IPS-NIHi11 (cell line): ENCODE results near the gene NTRK3.
"Not testable (repeated sequence)": the region's sequence is repeated elsewhere in the genome, so short reads cannot be mapped to it uniquely, and the experiment has no call there.

Experiments
- DNase-seq: peaks from one replicate; pipeline ENCODE4 v3.0.0; 2012; ENCODE audit warnings: mixed read lengths, low spot score

The NTRK3 gene

GRCh38 chr15:88073391-88073691, 183.2 kb downstream of the NTRK3 start:
- no peak for DNase-seq

DNA sequence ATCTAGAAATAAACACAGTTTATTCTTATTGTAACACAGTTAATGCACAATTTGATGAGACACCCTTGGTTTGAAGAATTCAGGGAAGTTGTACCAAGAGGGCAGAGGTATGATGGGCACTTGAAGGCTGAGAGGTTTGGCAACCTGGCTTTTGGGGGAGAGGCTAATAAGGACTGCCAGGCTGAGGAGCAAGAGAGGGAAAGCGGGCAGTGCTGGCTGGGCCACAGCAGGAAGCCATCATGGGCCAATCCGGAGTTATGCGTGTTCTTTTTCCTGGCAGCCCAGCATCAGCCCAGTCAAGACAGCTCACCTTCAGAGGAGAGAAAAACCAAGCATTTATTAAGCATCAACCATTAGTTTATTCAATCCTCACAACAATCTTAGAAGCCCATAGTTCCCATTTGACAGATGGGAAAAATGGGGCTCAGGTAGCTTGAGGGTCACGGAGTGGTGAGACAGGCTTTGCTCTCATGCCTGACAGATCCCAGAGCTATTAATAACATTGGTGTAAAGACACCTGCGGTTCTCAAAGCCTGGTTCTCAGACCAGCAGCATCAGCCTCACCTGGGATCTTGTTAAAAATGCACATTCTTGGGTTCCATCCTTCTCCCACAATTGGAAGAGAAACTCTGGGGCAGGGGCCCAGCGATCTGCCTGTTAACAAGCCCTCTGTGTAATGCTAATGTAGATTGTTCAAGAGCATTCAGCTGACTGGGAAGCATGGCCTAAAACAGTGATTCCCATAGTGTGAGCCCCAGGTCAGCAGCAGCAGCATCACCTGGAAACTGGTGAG, 183.7 kb downstream of the NTRK3 start:
- peak; percentile 26 for DNase-seq

DNA sequence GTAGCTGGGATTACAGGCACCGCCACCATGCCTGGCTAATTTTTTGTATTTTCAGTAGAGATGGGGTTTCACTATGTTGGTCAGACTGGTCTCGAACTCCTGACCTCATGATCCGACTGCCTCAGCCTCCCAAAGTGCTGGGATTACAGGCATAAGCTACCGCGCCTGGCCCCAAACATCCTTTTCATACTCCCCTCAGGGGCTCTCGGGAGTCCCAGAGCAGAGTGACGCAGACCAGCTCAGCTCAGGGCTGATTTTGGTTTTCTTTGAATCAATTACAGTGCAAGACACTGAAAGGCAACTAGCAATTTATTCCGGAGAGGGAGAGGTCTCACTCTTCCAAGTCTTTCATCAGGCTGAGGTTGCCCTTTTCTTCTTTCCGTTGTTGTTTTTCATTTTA, 184.4 kb downstream of the NTRK3 start:
- DNase-seq = not testable (repeated sequence)

DNA sequence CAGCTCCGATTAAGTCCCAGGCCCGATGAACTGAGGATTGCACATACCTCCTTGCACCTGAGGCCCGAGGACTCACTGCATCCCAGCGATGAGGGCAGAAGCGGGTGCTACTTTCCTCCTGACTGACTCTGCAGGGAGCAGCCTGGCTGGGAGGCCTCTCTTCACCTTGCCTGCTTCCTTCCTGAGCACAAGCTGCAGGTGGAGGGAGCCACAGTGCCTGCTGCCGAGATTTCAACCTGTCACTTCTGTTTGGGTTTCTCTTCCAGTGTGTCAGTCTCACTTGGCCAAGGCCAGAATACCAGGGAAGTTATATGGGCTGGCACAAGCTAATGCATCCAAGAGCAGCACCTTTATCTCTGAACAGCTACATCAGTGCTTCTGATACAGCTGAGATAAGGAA, 185.4 kb downstream of the NTRK3 start:
- DNase-seq = no peak

DNA sequence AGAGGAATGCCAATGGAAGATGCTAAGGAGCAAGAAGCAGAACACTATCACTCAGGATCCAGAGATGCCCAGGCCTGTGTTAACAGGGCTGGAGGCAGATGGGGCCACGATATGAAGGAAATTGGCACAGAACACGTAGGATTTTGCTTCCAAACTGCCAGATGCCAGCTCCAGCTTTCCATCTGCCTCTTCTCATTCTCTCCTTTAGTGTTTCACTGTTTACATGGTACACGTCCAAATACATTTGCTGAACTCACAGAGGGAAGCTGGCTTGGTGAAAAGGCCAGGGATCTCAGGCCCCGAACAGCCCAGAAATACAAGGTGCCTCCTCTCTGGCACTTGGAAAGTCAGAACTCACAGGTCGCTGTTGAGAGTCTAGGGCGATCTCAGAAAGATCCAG, 187.0 kb downstream of the NTRK3 start:
- DNase-seq = no peak

GRCh38 chr15:88067331-88067685, 189.2 kb downstream of the NTRK3 start:
- DNase-seq = no peak

- no peak for DNase-seq
Observed at GRCh38 chr15:88066636-88067330, 189.8 kb downstream of the NTRK3 start.

- DNase-seq = no peak
Observed at GRCh38 chr15:88061452-88061851, 195.1 kb downstream of the NTRK3 start.

DNA sequence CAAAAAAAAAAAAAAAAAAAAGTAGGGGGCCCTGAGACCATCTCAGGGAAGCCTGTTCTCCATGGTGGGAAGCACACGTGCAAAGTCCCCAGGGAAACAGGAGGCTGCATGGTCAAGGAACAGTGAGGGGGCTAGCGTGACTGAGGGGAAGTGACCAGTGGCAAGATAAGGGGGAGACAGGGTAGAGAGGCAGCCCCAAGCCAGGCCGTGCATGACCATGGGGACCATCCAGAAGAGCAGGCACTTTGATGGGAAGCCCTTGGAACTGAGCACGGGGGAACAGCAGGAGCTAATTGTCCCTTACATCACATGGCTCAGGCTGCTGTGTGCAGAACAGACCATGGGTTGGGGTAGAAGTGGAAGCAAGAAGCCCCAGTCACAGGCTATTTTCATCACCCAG, 196.2 kb downstream of the NTRK3 start:
- no peak for DNase-seq

GRCh38 chr15:88057836-88058235, 198.7 kb downstream of the NTRK3 start:
- no peak for DNase-seq

GRCh38 chr15:88049506-88049905, 207.0 kb downstream of the NTRK3 start:
- DNase-seq = no peak

DNA sequence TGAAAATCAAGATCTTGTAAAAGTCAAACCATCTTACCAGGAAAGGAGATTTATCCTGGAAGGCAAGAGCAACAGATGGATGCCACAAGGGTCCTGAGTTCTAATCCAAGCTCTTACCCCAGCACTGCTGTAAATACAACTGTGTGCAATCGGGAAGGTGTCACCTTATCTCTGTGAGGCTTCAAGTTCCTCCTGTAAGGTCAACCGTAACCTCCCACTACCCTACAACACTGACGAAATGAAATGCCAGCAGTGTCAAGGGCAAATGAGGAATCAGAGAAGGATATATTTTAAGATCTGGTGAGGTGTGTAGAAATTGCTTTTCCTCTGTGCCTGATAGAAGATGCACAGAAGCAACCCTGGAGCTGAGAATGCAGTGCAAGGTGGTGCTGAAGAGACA, 207.8 kb downstream of the NTRK3 start:
- DNase-seq = no peak

DNA sequence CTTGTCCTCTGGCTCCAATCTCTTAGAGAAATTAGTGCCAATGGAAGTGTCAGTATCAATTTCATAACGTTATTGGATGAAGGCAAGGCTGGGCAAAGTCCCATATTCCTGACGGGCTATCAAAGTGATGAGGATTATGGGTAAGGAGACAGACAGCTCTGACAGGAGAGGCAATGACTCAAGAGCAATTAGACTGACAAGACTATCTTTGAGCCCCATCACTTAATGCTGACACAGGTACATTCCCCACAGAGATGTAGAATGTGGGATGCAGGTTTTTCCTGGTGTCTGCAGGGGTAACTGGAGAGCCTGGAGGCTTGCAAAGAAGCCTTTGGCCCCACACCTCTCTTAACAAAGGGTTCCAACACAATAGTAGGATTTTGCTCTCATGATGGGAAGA, 208.3 kb downstream of the NTRK3 start:
- no peak for DNase-seq

DNA sequence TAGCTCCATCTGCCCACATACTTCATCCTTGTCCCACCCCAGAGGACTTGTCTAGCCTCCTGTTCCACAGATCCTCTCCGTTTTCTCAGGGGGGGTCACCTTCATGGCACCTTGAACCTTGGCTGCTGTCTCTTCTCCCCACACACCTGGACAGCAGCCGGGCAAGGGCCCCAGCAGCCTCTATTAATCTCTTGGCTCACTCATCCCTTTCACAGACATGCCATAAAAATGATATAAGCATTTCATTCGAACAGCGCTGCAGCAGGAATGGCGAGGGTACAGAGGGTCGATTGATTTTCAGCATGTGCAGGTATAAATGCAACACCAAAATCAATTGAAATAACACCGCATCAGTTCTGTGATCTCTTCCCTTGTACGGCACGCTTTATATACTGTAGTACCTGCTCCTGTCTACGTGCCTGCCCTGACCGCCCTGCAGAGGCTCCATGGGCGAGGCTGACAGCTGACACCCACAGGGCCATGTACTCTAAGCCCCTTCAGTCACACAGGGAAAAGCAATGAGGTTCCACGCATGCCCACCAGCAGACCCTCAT, 209.9 kb downstream of the NTRK3 start:
- no peak for DNase-seq

- DNase-seq = no peak
Observed at GRCh38 chr15:88043396-88043795, 213.1 kb downstream of the NTRK3 start.

DNA sequence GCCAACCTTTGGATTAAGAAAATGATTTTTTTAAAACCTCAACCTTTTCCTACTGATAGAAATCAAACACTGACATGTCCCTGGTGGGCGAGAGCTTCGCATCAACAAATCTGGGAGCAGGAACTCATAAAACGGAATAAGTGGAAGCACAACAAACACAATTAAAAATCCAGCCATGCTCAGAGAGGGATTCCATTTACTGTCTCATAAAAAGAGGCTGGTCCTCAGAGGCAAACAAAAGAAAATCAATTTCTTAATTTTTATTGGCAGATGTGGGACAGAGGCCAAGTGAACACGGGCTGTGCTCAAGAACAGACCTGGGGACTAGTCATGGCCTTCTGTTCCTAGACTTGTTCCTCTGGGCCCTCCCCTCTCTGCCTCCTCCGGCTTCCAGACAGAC, 214.5 kb downstream of the NTRK3 start:
- no peak for DNase-seq

- DNase-seq = no peak
Observed at GRCh38 chr15:88040516-88040915, 216.0 kb downstream of the NTRK3 start.

DNA sequence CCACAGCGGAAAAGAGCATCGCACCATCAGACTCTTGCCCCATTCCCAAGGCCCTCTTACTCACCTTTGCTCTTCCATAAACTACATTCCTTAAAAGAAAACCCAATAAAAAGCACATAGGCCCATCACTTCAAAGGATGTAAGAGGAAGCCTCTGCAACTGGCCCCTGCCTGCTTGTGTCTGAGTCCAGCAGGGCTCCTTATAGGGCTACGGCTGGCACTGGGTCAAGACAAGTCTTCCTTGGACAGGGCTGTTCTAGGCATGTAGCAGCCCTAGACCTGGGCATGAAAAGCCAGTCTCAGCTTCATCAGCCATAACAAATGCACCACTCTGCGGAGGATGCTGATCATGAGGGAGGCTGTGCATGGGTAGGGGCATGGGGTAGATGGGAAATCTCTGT, 218.3 kb downstream of the NTRK3 start:
- no peak for DNase-seq

GRCh38 chr15:88036154-88036839, 220.2 kb downstream of the NTRK3 start:
- DNase-seq = peak; percentile 42

DNA sequence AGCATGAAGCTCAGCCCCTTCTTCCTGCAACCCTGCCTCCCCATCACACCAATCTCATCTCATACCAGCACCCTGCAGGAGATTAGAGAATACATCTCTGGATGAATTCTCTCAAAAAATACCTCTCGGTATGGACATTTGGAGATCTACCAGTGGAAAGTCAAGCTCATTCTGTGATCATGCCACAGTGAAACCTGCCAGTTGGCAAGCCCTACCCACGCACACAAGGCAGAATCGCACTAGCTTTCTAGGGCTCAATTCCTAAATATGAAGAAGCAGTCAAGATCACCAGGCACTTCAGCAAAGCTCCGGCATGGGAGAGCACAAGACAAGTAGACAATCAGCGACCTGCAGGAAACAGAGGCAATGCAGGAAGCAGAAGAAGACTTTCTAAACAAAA, 221.2 kb downstream of the NTRK3 start:
- DNase-seq = no peak

GRCh38 chr15:88033421-88033820, 223.1 kb downstream of the NTRK3 start:
- DNase-seq = not testable (repeated sequence)

DNA sequence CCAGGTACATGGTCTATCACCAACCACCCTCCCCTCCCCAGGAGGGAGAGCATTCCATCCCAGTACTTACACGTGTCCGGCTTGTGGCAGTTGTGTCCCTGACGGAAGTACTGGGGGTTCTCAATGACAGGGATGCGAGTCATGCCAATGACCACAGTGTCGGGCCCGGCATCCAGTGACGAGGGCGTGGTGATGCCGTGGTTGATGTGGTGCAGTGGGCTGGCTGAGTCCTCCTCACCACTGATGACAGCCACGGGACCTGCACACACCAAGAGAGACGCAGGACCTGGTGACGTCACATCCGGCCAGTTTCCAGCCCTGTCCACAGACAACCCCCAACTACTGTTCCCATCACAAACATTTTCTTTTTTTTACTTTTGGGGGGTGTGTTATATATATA, 223.8 kb downstream of the NTRK3 start:
- DNase-seq = no peak

GRCh38 chr15:88031461-88031860, 225.1 kb downstream of the NTRK3 start:
- DNase-seq = no peak
